ENCODE measurements around the gene LUZP4.

The LUZP4 gene

DNA sequence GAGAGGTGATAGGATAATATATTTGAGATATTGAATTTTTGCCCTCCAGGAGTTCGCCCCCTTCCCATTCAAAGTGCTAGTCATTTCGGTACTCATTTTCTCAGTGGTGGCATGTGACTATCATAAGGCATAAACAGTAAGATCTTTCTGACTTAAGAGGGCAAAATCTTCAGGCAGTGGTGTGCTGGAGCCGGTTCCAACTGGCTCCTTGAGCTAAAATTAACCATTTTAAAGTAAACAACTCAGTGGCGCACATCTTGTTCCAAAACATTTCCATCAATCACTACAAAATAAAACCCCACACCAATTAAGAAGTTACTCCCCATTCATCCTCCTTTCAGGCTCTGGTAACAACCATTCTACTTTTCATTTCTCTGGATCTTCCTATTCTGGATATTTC is 43.3 kb downstream of the LUZP4 start:
- TF ChIP-seq CTCF (IDR thresholded peaks at IDR 0.05; ENCODE audit: low read depth, low read length), result no peak
- DNase-seq (ENCODE audit: low read depth, low spot score), result no peak
- in situ Hi-C loops (cut with HindIII; ENCODE audit: low sequenced_read_pairs), result no loop called here
- no peak overlapping the region for H3K4me3 ChIP-seq (ENCODE audit: low read depth, low read length)

DNA sequence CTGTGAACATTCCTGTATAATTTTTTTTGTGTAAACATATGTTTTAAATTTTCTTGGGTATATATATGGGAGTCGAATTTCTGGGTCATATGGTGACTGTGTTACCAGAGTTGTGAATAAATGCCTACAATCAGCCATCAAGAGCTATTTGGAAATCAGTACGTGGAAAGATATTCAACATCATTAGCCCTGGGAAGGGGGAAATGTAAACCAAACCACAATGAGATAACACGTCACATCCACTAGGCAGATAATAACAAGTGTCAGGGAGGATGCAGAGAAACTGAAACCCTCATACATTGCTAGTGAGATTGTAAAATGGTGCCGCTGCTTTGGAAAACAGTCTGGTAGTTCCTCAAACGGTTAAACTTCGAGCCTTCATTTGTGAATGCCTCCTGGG is 43.9 kb downstream of the LUZP4 start:
- in situ Hi-C loops (cut with HindIII; ENCODE audit: low sequenced_read_pairs), result no loop called here
- no peak for DNase-seq (ENCODE audit: low read depth, low spot score)
- no peak for TF ChIP-seq CTCF (IDR thresholded peaks at IDR 0.05; ENCODE audit: low read depth, low read length)
- no peak overlapping the region for H3K4me3 ChIP-seq (ENCODE audit: low read depth, low read length)

- H3K4me3 ChIP-seq (ENCODE audit: low read depth, low read length), result no peak overlapping the region
- peak; percentile 55 for DNase-seq (ENCODE audit: low read depth, low spot score)
- TF ChIP-seq CTCF (IDR thresholded peaks at IDR 0.05; ENCODE audit: low read depth, low read length), result no peak
- in situ Hi-C loops (cut with HindIII; ENCODE audit: low sequenced_read_pairs), result no loop called here
Observed at GRCh38 chrX:115337491-115338144, 48.1 kb downstream of the LUZP4 start.

DNA sequence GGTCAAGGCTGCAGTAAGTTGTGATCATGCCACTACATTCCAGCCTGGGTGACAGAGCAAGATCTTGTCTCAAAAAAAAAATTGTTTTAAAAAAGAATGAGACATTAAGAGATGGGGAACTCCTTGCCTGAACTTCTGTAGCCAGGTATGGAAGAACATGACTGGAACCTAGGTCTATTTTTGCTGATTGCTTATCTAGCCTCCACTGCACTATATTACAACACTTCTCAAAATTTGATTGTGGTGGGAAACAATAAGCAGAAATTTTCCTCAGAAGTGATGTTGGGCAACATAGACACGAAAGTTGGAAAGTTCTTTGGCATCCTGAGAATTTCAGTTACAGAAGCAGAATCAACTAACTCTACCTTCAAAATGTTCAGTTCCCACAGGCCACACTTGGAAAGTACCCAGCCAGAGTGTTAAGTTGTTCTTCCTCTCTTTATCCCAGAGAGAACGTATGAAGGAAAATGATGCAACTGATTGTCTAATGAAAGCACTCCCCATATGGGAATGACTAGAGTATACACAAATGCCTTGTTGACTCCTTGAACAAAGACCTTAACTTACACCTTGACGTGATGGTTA is 50.0 kb downstream of the LUZP4 start:
- no peak for DNase-seq (ENCODE audit: low read depth, low spot score)
- H3K4me3 ChIP-seq (ENCODE audit: low read depth, low read length), result no peak overlapping the region
- TF ChIP-seq CTCF (IDR thresholded peaks at IDR 0.05; ENCODE audit: low read depth, low read length), result no peak
- in situ Hi-C loops (cut with HindIII; ENCODE audit: low sequenced_read_pairs), result no loop called here

DNA sequence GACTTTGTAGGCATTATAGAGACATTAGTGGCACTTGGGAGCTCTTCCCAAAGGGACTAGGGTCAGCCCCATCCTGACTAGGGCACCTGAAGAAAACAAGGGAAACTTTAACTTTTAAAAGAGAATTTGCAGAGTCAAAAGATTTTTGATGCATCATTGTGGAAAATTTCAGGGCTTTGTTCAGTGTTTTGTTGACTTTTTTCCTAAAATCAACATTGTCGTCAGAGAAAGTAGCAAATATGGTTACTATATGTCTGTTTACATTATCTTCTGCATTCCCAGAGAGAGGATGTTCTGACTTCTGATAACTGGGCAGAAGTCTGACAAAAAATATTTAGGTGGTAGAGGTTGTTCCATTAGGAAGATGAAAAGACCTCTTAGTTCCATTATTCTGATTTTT is 51.9 kb downstream of the LUZP4 start:
- H3K4me3 ChIP-seq (ENCODE audit: low read depth, low read length), result no peak overlapping the region
- TF ChIP-seq CTCF (IDR thresholded peaks at IDR 0.05; ENCODE audit: low read depth, low read length), result no peak
- DNase-seq (ENCODE audit: low read depth, low spot score), result no peak
- in situ Hi-C loops (cut with HindIII; ENCODE audit: low sequenced_read_pairs), result no loop called here

GRCh38 chrX:115344885-115345614 is 55.5 kb downstream of the LUZP4 start:
- no peak for TF ChIP-seq CTCF (IDR thresholded peaks at IDR 0.05; ENCODE audit: low read depth, low read length)
- in situ Hi-C loops (cut with HindIII; ENCODE audit: low sequenced_read_pairs), result no loop called here
- peak; percentile 96 for DNase-seq (ENCODE audit: low read depth, low spot score)
- no peak overlapping the region for H3K4me3 ChIP-seq (ENCODE audit: low read depth, low read length)
